Stimulated activated CD8-positive, alpha-beta memory T cell treated with anti-CD3 and anti-CD28 coated beads, Interleukin-7, amount 100 ng/mL, for 1 hour (primary cell): ENCODE results near the gene ITSN2.

ENCODE experiments used
- DNase-seq, 2 donors: peaks; one replicate each; pipeline ENCODE4 v3.0.0-alpha.2; 2020; ENCODE audit warnings: low read depth in 2 of 2

Gene ITSN2

GRCh38 chr2:24269265-24269664 is 91.1 kb downstream of the ITSN2 start:
- no peak for DNase-seq

GRCh38 chr2:24265212-24265611 is 95.1 kb downstream of the ITSN2 start:
- no peak for DNase-seq

- DNase-seq: no peak
Measured at GRCh38 chr2:24262421-24262970, 97.8 kb downstream of the ITSN2 start.

GRCh38 chr2:24261441-24261840 is 98.9 kb downstream of the ITSN2 start:
- no peak for DNase-seq

- no peak for DNase-seq
Measured at GRCh38 chr2:24259316-24259715, 101.0 kb downstream of the ITSN2 start.

- no peak for DNase-seq
Measured at GRCh38 chr2:24258718-24259117, 101.6 kb downstream of the ITSN2 start.

GRCh38 chr2:24253303-24253919 is 106.9 kb downstream of the ITSN2 start:
- DNase-seq: no peak

GRCh38 chr2:24247592-24247991 is 112.7 kb downstream of the ITSN2 start:
- DNase-seq: no peak

GRCh38 chr2:24247164-24247563 is 113.2 kb downstream of the ITSN2 start:
- no peak for DNase-seq

- DNase-seq: no peak
Measured at GRCh38 chr2:24245986-24246776, 114.2 kb downstream of the ITSN2 start.

- no peak for DNase-seq
Measured at GRCh38 chr2:24241528-24241927, 118.8 kb downstream of the ITSN2 start.

- DNase-seq: no peak
Measured at GRCh38 chr2:24239553-24239952, 120.8 kb downstream of the ITSN2 start.

- no peak for DNase-seq
Measured at GRCh38 chr2:24238158-24238557, 122.2 kb downstream of the ITSN2 start.

- no peak for DNase-seq
Measured at GRCh38 chr2:24237313-24237712, 123.0 kb downstream of the ITSN2 start.

GRCh38 chr2:24233321-24233720 is 127.0 kb downstream of the ITSN2 start:
- no peak for DNase-seq

GRCh38 chr2:24231461-24231881 is 128.9 kb downstream of the ITSN2 start:
- no peak for DNase-seq

- DNase-seq: no peak
Measured at GRCh38 chr2:24228470-24228869, 131.9 kb downstream of the ITSN2 start.

GRCh38 chr2:24225499-24226242 is 134.7 kb downstream of the ITSN2 start:
- DNase-seq: no peak

- DNase-seq: no peak
Measured at GRCh38 chr2:24222946-24223345, 137.4 kb downstream of the ITSN2 start.

- no peak for DNase-seq
Measured at GRCh38 chr2:24221343-24222050, 138.8 kb downstream of the ITSN2 start.

- no peak for DNase-seq
Measured at GRCh38 chr2:24220554-24221291, 139.6 kb downstream of the ITSN2 start.
